Gastroesophageal sphincter (tissue), 3 donors: ENCODE data around the gene NFIA.

ENCODE experiments used
- CTCF ChIP-seq, 4 experiments: fragments of 200-600 bp in 2 of 4; fragments of 450-650 bp in 2 of 4; sonication (generic) in 1 of 4; IDR thresholded peaks; one replicate each; pipeline ENCODE4 v1.5.1; 2017 to 2019; ENCODE audit warnings: antibody characterized with exemption in 4 of 4, mild to moderate bottlenecking in 2 of 4, moderate library complexity in 2 of 4
- EP300 ChIP-seq: sonication (generic); formaldehyde crosslinking; IDR thresholded peaks from one replicate; pipeline ENCODE4 v1.6.1; 2017; ENCODE audit warnings: antibody characterized with exemption, mild to moderate bottlenecking
- POLR2A ChIP-seq, 2 donors: fragments of 450-650 bp; IDR thresholded peaks; one replicate each; pipeline ENCODE4 v1.6.1; 2017; ENCODE audit warnings: antibody characterized with exemption in 2 of 2, mild to moderate bottlenecking in 2 of 2, moderate library complexity in 1 of 2
- POLR2AphosphoS5 ChIP-seq: sonication (generic); formaldehyde crosslinking; IDR thresholded peaks from one replicate; pipeline ENCODE4 v1.6.1; 2017; ENCODE audit warnings: antibody characterized with exemption

GRCh38 chr1:61083807-61084440, 1.6 kb downstream of the NFIA start:
- TF ChIP-seq POLR2A (IDR thresholded peaks at IDR 0.05): no peak
- no peak for TF ChIP-seq CTCF (IDR thresholded peaks at IDR 0.05)
- TF ChIP-seq EP300: no peak
- TF ChIP-seq POLR2AphosphoS5: no peak
